Vagina (tissue), 2 donors: ENCODE results near the gene LYRM9. TPM values are rescaled to one million over a fixed set of nuclear protein-coding genes. Genes with fewer than 3 reads are reported as not detected.

Source experiments
- DNase-seq, 2 donors: peaks; one replicate each; pipeline ENCODE4 v3.0.0-alpha.2; 2017; ENCODE audit errors: extremely low spot score in 2 of 2
- H3K27ac ChIP-seq: fragments of 200-600 bp; sonication (generic); one replicate; pipeline ENCODE4 v1.5.1; 2019
- H3K27me3 ChIP-seq: fragments of 200-600 bp; sonication (generic); one replicate; pipeline ENCODE4 v1.5.1; 2019
- H3K36me3 ChIP-seq, 2 donors: fragments of 200-600 bp; sonication (generic); one replicate each; pipeline ENCODE4 v1.5.1; 2017 to 2019
- H3K4me1 ChIP-seq: fragments of 200-600 bp; sonication (generic); one replicate; pipeline ENCODE4 v1.5.1; 2019
- H3K4me3 ChIP-seq, 2 donors: fragments of 200-600 bp; sonication (generic); 1 replicate in 1 of 2; 2 replicates in 1 of 2; pipeline ENCODE4 v1.5.1; 2016 to 2019
- H3K9me3 ChIP-seq: fragments of 200-600 bp; sonication (generic); one replicate; pipeline ENCODE4 v1.5.1; 2019
- POLR2A ChIP-seq, 2 donors: fragments of 450-650 bp; IDR thresholded peaks; one replicate each; pipeline ENCODE4 v1.6.1; 2017; ENCODE audit warnings: antibody characterized with exemption in 2 of 2, mild to moderate bottlenecking in 2 of 2, moderate library complexity in 2 of 2
- POLR2AphosphoS5 ChIP-seq, 2 donors: sonication (generic); formaldehyde crosslinking; IDR thresholded peaks; one replicate each; pipeline ENCODE4 v1.9.0; 2017; ENCODE audit warnings: antibody characterized with exemption in 2 of 2, mild to moderate bottlenecking in 2 of 2, low read depth in 1 of 2; ENCODE audit not compliant: insufficient read depth in 1 of 2
- intact Hi-C: fragments of 100-400 bp; cut with DNase I; formaldehyde crosslinking; loops from one replicate; pipeline ENCODE4 v1.15.1; 2023
- total RNA-seq: library from RNA; depleted of rRNA; stranded (reverse); fragments of >200 nt; gene quantifications from one replicate; pipeline ENCODE4 v1.2.3, GENCODE V29; 2016
- TF ChIP-seq, protein P1 (sequence below), 3 experiments: fragments of 450-650 bp in 2 of 3; fragments of 200-600 bp in 1 of 3; sonication (generic) in 1 of 3; IDR thresholded peaks; one replicate each; pipeline ENCODE4 v1.5.1; 2017 to 2019; ENCODE audit warnings: antibody characterized with exemption in 3 of 3, mild to moderate bottlenecking in 2 of 3, moderate library complexity in 2 of 3

LYRM9 gene
- total RNA-seq, 1 donor from 2014 or later = 4.2 TPM

DNA sequence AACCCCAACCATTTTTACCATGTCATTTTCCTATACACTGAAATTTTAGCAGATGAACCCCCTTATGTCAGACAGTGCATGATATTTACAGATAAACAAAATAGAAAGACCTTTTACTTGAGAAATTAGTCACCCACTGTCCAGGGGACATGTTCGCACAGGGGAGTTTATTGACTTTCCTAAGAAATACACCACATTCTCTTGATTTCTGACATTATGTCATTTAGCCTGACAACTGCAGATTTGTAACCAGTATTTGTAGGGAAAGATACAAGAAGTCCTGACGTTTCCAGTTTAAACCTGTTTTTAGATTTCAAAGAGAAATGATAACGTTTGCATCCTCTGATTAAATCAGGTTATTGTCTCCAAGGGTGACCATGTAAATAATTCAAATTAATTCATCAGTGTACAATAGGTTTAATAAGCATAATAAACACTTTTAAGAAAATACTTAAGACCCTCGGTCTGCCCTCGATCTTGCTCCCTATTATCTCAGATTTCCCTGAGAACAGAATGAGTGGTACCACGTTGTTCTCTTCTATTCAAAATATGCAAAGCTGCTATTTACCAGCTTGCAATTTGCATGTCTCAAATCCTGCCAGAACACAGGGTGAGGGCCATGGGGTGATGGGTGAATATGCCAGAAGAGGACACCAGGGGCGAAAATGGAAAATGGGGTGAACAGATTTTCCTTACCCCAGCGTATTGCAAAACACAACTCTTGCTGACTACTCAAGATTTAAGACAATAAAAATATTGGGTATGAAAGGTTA is 2.1 kb upstream of the LYRM9 start:
- TF ChIP-seq, protein P1, sequence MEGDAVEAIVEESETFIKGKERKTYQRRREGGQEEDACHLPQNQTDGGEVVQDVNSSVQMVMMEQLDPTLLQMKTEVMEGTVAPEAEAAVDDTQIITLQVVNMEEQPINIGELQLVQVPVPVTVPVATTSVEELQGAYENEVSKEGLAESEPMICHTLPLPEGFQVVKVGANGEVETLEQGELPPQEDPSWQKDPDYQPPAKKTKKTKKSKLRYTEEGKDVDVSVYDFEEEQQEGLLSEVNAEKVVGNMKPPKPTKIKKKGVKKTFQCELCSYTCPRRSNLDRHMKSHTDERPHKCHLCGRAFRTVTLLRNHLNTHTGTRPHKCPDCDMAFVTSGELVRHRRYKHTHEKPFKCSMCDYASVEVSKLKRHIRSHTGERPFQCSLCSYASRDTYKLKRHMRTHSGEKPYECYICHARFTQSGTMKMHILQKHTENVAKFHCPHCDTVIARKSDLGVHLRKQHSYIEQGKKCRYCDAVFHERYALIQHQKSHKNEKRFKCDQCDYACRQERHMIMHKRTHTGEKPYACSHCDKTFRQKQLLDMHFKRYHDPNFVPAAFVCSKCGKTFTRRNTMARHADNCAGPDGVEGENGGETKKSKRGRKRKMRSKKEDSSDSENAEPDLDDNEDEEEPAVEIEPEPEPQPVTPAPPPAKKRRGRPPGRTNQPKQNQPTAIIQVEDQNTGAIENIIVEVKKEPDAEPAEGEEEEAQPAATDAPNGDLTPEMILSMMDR (IDR thresholded peaks at IDR 0.05) = no peak
- TF ChIP-seq POLR2AphosphoS5 (IDR thresholded peaks at IDR 0.05; ENCODE audit: insufficient read depth in 1 of 2, low read depth in 1 of 2) (no peak), POLR2A (IDR thresholded peaks at IDR 0.05) (no peak)

DNA sequence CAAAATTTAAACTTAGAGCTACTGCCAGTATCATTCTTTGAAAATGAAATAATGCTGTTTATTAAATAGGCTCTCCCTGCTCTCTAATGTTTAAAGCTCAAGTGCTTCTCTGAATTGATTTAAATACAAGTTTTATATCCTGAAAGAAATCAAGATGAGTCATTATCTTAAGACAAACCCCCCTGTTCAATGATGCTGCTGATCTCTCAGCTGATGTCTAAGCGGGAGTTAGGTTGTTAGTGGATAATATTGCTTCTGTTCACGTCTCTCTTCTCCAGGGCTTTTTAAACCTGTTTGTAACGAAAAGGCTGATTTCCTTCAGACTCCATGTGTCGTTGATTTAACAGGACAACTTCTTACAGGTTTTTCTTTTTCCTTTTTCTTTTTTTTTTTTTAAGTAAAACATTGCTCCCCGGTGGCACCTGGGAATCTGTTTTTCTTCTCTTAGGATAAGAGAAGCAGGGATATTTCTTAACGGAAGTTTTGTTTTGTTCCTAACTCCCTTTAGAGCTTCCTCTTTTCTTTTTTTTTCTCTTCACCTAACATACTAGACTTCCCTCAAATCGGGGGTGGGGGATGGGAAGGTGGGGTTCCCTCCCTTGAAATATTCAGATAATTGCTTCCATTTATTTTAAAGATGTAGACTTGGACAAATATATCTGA is 807 bp upstream of the LYRM9 start:
- DNase-seq = no peak
- no peaks in the 10 kb centered on the region for H3K36me3 ChIP-seq
- H3K4me3 ChIP-seq = peak overlapping the region; percentile 75 to 80
- no peaks in the 10 kb centered on the region for H3K9me3 ChIP-seq
- H3K27me3 ChIP-seq = no peaks in the 10 kb centered on the region
- H3K27ac ChIP-seq = peak overlapping the region; percentile 3
- intact Hi-C loops = no loop called here
- H3K4me1 ChIP-seq = peaks cover 8% of the 10 kb centered on the region
- TF ChIP-seq, protein P1 (IDR thresholded peaks at IDR 0.05) = no peak
- TF ChIP-seq POLR2A (IDR thresholded peaks at IDR 0.05) (no peak), POLR2AphosphoS5 (IDR thresholded peaks at IDR 0.05; ENCODE audit: insufficient read depth in 1 of 2, low read depth in 1 of 2) (no peak)

More for the DNA sequence above, 2.1 kb upstream of the LYRM9 start:
- Histone ChIP-seq H3K27ac (no peak overlapping the region), H3K4me3 (no peak overlapping the region), H3K36me3 (no peaks in the 10 kb centered on the region), H3K9me3 (no peaks in the 10 kb centered on the region), H3K4me1 (peaks cover 8% of the 10 kb centered on the region), H3K27me3 (no peaks in the 10 kb centered on the region)
- intact Hi-C loops = no loop called here
- DNase-seq = no peak

DNA sequence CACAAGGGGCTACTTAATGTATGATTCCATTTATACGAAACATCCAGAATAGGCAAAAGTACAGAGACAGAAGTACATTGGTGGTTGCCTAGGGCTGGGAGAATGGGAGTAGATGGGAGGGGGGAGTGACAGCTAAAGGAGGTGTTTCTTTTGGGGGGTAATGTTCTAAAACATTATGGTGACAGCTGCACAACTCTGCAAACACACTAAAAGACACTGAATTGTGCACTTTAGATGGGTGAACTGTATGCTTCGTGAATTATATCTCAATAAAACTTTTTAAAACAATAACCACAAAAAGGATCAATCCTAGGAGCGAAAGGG is 661 bp downstream of the LYRM9 start:
- peak overlapping the region; percentile 75 to 80 for H3K4me3 ChIP-seq
- H3K36me3 ChIP-seq = no peaks in the 10 kb centered on the region
- TF ChIP-seq POLR2AphosphoS5 (IDR thresholded peaks at IDR 0.05; ENCODE audit: insufficient read depth in 1 of 2, low read depth in 1 of 2) (no peak), POLR2A (IDR thresholded peaks at IDR 0.05) (no peak)
- TF ChIP-seq, protein P1 (IDR thresholded peaks at IDR 0.05) = no peak
- H3K27me3 ChIP-seq = no peaks in the 10 kb centered on the region
- no peak for DNase-seq
- intact Hi-C loops = no loop called here
- peaks cover 8% of the 10 kb centered on the region for H3K4me1 ChIP-seq
- H3K9me3 ChIP-seq = no peaks in the 10 kb centered on the region
- peak overlapping the region; percentile 83 for H3K27ac ChIP-seq

DNA sequence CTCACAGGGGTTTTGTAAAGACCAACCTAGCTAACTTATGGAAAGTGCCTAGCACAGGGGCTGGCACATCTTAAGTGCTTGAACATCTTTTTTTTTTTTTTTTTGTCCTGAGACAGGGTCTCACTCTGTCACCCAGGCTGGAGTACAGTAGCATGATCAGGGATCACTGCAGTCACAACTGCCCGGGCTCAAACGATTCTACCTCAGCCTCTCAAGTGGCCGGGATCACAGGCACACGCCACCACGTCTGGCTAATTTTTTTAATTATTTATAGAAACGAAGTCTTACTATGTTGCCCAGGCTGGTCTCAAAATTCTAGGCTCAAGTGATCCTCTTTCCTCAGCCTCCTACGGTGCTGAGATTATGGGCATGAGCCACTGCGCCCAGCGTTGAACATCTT is 1.3 kb downstream of the LYRM9 start:
- Histone ChIP-seq H3K27me3 (no peaks in the 10 kb centered on the region), H3K36me3 (no peaks in the 10 kb centered on the region), H3K4me1 (peaks cover 8% of the 10 kb centered on the region), H3K27ac (no peak overlapping the region), H3K4me3 (no peak overlapping the region), H3K9me3 (no peaks in the 10 kb centered on the region)
- intact Hi-C loops = no loop called here
- no peak for DNase-seq
- no peak for TF ChIP-seq POLR2A (IDR thresholded peaks at IDR 0.05)
- TF ChIP-seq, protein P1 (IDR thresholded peaks at IDR 0.05) = no peak
- TF ChIP-seq POLR2AphosphoS5 (IDR thresholded peaks at IDR 0.05; ENCODE audit: insufficient read depth in 1 of 2, low read depth in 1 of 2) = no peak

DNA sequence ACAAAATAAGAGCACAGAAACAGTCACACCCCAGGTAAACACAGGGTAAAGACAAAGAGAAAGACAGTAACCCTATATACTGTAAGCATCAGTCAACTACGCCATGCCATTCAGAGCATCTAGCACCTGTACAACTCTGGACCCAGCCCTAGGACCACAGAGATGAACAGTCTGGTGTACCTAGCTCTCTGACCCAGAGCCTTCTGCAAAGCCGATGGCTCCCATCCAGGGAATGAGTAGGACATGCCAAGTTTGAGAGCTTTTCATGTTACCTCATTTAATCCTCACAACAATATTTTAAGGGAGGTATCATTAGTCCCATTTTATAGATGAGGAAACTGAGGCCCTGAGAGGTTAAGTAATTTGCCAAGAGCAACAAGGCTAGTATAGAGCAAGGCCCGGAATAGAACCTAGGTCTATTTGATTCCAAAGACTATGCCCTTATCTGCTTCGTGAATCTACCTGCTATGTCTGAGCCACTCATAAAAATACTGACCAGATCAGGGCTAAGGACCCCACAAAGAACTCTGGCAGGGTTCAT is 3.4 kb downstream of the LYRM9 start:
- H3K27ac ChIP-seq = no peak overlapping the region
- TF ChIP-seq POLR2AphosphoS5 (IDR thresholded peaks at IDR 0.05; ENCODE audit: insufficient read depth in 1 of 2, low read depth in 1 of 2) (no peak), POLR2A (IDR thresholded peaks at IDR 0.05) (no peak)
- TF ChIP-seq, protein P1 (IDR thresholded peaks at IDR 0.05) = no peak
- no peak for DNase-seq
- peaks cover 8% of the 10 kb centered on the region for H3K4me1 ChIP-seq
- no peak overlapping the region for H3K4me3 ChIP-seq
- H3K36me3 ChIP-seq = no peaks in the 10 kb centered on the region
- intact Hi-C loops = no loop called here
- no peaks in the 10 kb centered on the region for H3K27me3 ChIP-seq
- no peaks in the 10 kb centered on the region for H3K9me3 ChIP-seq
